A673 (cell line): Measurements from ENCODE around the gene LRP8. TPM values are rescaled to one million over a fixed set of nuclear protein-coding genes. Genes with fewer than 3 reads are reported as not detected.

ENCODE experiments used
- BruUV-seq: library from RNA; stranded (reverse); fragments of 400-500 nt; replicated peaks from 2 replicates; lab custom pipeline; 2021; lab: Mats Ljungman, UMichigan
- CTCF ChIA-PET: fragments of 300-600 bp; sonication (Branson Sonifier 250); formaldehyde crosslinking; loops from one replicate; lab custom pipeline; 2022; ENCODE audit warnings: antibody characterized with exemption; lab: Charles Lee
- POLR2A ChIA-PET: fragments of 300-600 bp; sonication (Branson Sonifier 250); formaldehyde crosslinking; loops from one replicate; lab custom pipeline; 2022; ENCODE audit warnings: antibody characterized with exemption; ENCODE audit not compliant: low non-redundant PET; lab: Charles Lee
- DNase-seq: peaks from one replicate; pipeline ENCODE4 v3.0.0-alpha.2; 2015; ENCODE audit warnings: low spot score
- H3K27ac ChIP-seq: fragments of 200-600 bp; sonication (generic); 2 replicates; pipeline ENCODE4 v1.5.1; 2016; ENCODE audit warnings: mixed run types, low read depth, mild to moderate bottlenecking, mixed read lengths, antibody characterized with exemption, low read length; ENCODE audit not compliant: poor library complexity, severe bottlenecking
- H3K27me3 ChIP-seq: fragments of 200-600 bp; sonication (generic); replicated peaks from 2 replicates; pipeline ENCODE4 v1.6.1; 2017; ENCODE audit warnings: mixed run types, low read depth, mild to moderate bottlenecking, mixed read lengths, antibody characterized with exemption, low read length; ENCODE audit not compliant: insufficient read depth, poor library complexity
- H3K36me3 ChIP-seq: fragments of 200-600 bp; sonication (generic); 2 replicates; pipeline ENCODE4 v1.6.1; 2016; ENCODE audit warnings: mixed run types, mild to moderate bottlenecking, mixed read lengths, antibody characterized with exemption, low read length; ENCODE audit not compliant: insufficient read depth, poor library complexity, severe bottlenecking
- H3K4me1 ChIP-seq: fragments of 200-600 bp; sonication (generic); 2 replicates; pipeline ENCODE4 v1.6.1; 2017; ENCODE audit warnings: mixed run types, mild to moderate bottlenecking, mixed read lengths, antibody characterized with exemption, low read length; ENCODE audit not compliant: insufficient read depth, poor library complexity, severe bottlenecking
- H3K4me3 ChIP-seq: fragments of 200-600 bp; sonication (generic); 2 replicates; pipeline ENCODE4 v1.5.1; 2016; ENCODE audit warnings: low read depth, mixed run types, mild to moderate bottlenecking, mixed read lengths, low read length; ENCODE audit not compliant: poor library complexity, severe bottlenecking
- H3K9me3 ChIP-seq: fragments of 200-600 bp; sonication (generic); 2 replicates; pipeline ENCODE4 v1.6.1; 2016; ENCODE audit warnings: mixed run types, low read depth, mild to moderate bottlenecking, mixed read lengths, antibody characterized with exemption, low read length; ENCODE audit not compliant: poor library complexity, severe bottlenecking
- CTCF ChIP-seq: fragments of 300-800, 200-600 bp; sonication (generic); conservative IDR thresholded peaks from 2 replicates; pipeline ENCODE4 v1.5.1; 2017; ENCODE audit warnings: low read depth, mild to moderate bottlenecking, antibody characterized with exemption, low read length, moderate library complexity, mixed read lengths
- EZH2 ChIP-seq: fragments of 200-600 bp; sonication (generic); IDR thresholded peaks from 2 replicates; pipeline ENCODE4 v1.6.1; 2017; ENCODE audit warnings: borderline replicate concordance, low read depth, mild to moderate bottlenecking, mixed read lengths, antibody characterized with exemption, low read length; ENCODE audit not compliant: poor library complexity, severe bottlenecking
- intact Hi-C: fragments of 100-400 bp; cut with micrococcal nuclease; formaldehyde crosslinking; loops from one replicate; pipeline ENCODE4 v1.10.0; 2022; ENCODE audit not compliant: unreplicated experiment
- total RNA-seq: library from RNA; stranded (reverse); gene quantifications from 2 replicates; pipeline ENCODE4 v1.2.3, GENCODE V29; 2021

LRP8 gene
- total RNA-seq, 1 experiment from 2014 or later: 24.7 TPM

GRCh38 chr1:53278298-53278725, 49.6 kb downstream of the LRP8 start:
- no peaks in the 10 kb centered on the region for H3K4me1 ChIP-seq
- H3K27me3 ChIP-seq: no peaks in the 10 kb centered on the region
- no peak overlapping the region for H3K4me3 ChIP-seq
- intact Hi-C loops: loop anchor here (2.0 to 10.0 kb wide), 4 partner anchors 114 to 1519 kb away; no protein-coding TSS in a partner anchor
- H3K9me3 ChIP-seq: no peaks in the 10 kb centered on the region
- TF ChIP-seq CTCF (peak; percentile 91), EZH2 (no peak)
- ChIA-PET POLR2A (no interaction called here), CTCF (interaction anchor here (0.5 to 1.4 kb wide), 5 partner anchors 13 to 1570 kb away, joined by 3 to 12 read pairs (median 3); no protein-coding TSS in a partner anchor)
- H3K27ac ChIP-seq: no peak overlapping the region
- peak; percentile 45 for DNase-seq
- no TSS peak for BruUV-seq
- no peaks in the 10 kb centered on the region for H3K36me3 ChIP-seq

DNA sequence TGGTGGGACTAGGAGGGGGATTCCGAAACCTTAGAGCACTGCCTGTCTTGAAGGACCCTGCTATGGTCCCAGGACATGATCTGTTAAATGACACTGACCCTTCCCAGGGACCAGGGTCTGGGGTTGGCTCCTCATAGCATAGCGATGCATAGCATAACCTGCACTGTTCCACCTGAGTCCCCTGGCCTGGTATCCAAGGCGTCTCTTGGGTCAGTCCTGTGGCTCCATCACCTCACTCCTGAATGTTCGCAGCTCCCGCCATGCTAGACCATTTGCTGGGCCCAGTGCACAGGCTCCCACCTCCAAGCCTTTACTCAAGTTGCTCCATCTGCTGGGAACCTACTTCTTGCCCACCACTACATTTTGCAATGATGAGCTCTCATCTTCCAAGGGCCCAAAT, 50.5 kb downstream of the LRP8 start:
- Histone ChIP-seq H3K27me3 (no peaks in the 10 kb centered on the region), H3K27ac (no peak overlapping the region), H3K4me3 (no peak overlapping the region), H3K36me3 (no peaks in the 10 kb centered on the region), H3K4me1 (no peaks in the 10 kb centered on the region), H3K9me3 (no peaks in the 10 kb centered on the region)
- intact Hi-C loops: loop anchor here (5.0 to 10.0 kb wide), 3 partner anchors 1210 to 1520 kb away; no protein-coding TSS in a partner anchor
- BruUV-seq: no TSS peak
- TF ChIP-seq CTCF: no peak
- TF ChIP-seq EZH2: no peak
- ChIA-PET CTCF (no interaction called here), POLR2A (no interaction called here)
- no peak for DNase-seq

DNA sequence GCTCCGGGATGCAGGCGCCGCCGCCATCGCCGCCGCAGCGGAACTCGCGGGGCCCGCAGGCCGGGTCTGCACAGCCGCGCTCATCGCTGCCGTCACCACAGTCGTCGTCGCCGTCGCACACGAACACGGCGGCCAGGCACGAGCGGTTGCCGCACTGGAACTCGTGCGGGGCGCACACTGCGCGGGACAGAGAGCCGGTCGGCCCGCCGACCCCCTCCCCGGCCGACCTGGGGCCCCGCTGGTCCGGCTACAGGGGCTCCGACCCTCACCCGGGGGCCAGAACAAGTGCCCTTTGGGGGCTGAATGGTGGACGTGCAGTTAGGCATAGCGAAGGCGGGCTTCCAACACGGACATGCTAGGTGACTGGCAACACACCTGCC, 51.0 kb downstream of the LRP8 start:
- Histone ChIP-seq H3K27ac (no peak overlapping the region), H3K4me1 (no peaks in the 10 kb centered on the region), H3K27me3 (no peaks in the 10 kb centered on the region), H3K4me3 (no peak overlapping the region), H3K36me3 (no peaks in the 10 kb centered on the region), H3K9me3 (no peaks in the 10 kb centered on the region)
- intact Hi-C loops: loop anchor here (5.0 to 10.0 kb wide), 3 partner anchors 1210 to 1520 kb away; no protein-coding TSS in a partner anchor
- DNase-seq: no peak
- TF ChIP-seq EZH2: no peak
- TF ChIP-seq CTCF: no peak
- no TSS peak for BruUV-seq
- ChIA-PET CTCF (no interaction called here), POLR2A (no interaction called here)
